PC-3 (cell line): ENCODE data around the gene SSTR4. TPM values are rescaled to one million over a fixed set of nuclear protein-coding genes. Genes with fewer than 3 reads are reported as not detected.

Source experiments
- ATAC-seq: fragments of 200-7000 bp; cut with Tn5 transposase; 2 replicates; pipeline ENCODE4 v1.9.1; 2020; ENCODE audit warnings: mild to moderate bottlenecking, moderate library complexity
- BruUV-seq: library from RNA; stranded (reverse); fragments of 400-500 nt; replicated peaks from 2 replicates; lab custom pipeline; 2021; lab: Mats Ljungman, UMichigan
- CTCF ChIA-PET: fragments of 300-600 bp; sonication (Branson Sonifier 250); formaldehyde crosslinking; loops from one replicate; lab custom pipeline; 2022; ENCODE audit warnings: antibody characterized with exemption; lab: Charles Lee
- POLR2A ChIA-PET: fragments of 300-600 bp; sonication (Branson Sonifier 250); formaldehyde crosslinking; loops from one replicate; lab custom pipeline; 2022; ENCODE audit warnings: antibody characterized with exemption; ENCODE audit not compliant: unreplicated experiment; lab: Charles Lee
- DNase-seq: peaks from one replicate; pipeline ENCODE4 v3.0.0-alpha.2; 2015
- H2AFZ ChIP-seq: fragments of 300-600 bp; sonication (generic); 2 replicates; pipeline ENCODE4 v1.6.0; 2016; ENCODE audit warnings: antibody characterized with exemption, low read length
- H3F3A ChIP-seq: fragments of 300-600 bp; sonication (generic); one replicate; pipeline ENCODE4 v1.6.0; 2017; ENCODE audit warnings: antibody characterized with exemption, low read length, control low read depth, mild to moderate bottlenecking; ENCODE audit not compliant: unreplicated experiment
- H3K27ac ChIP-seq: fragments of 300-600 bp; sonication (generic); 2 replicates; pipeline ENCODE4 v1.5.1; 2016; ENCODE audit warnings: mild to moderate bottlenecking, low read length
- H3K27me3 ChIP-seq: fragments of 300-600 bp; sonication (generic); 2 replicates; pipeline ENCODE4 v1.6.1; 2016; ENCODE audit warnings: low read length, mixed read lengths
- H3K36me3 ChIP-seq: fragments of 300-600 bp; sonication (generic); 2 replicates; pipeline ENCODE4 v1.6.1; 2016; ENCODE audit warnings: low read depth, mixed run types, low read length, mixed read lengths
- H3K4me1 ChIP-seq: fragments of 300-600 bp; sonication (generic); 2 replicates; pipeline ENCODE4 v1.5.1; 2016; ENCODE audit warnings: low read length; ENCODE audit not compliant: insufficient read depth
- H3K4me2 ChIP-seq: fragments of 300-600 bp; sonication (generic); 2 replicates; pipeline ENCODE4 v1.6.0; 2016; ENCODE audit warnings: low read length
- H3K4me3 ChIP-seq: fragments of 300-600 bp; sonication (generic); 2 replicates; pipeline ENCODE4 v1.5.1; 2016; ENCODE audit warnings: mild to moderate bottlenecking, low read length, mixed read lengths
- H3K79me2 ChIP-seq: fragments of 300-600 bp; sonication (generic); 2 replicates; pipeline ENCODE4 v1.6.1; 2017; ENCODE audit warnings: low read length, mixed read lengths
- H3K9ac ChIP-seq: fragments of 300-600 bp; sonication (generic); 2 replicates; pipeline ENCODE4 v1.6.0; 2016; ENCODE audit warnings: mild to moderate bottlenecking, low read length
- H3K9me2 ChIP-seq: fragments of 300-600 bp; sonication (generic); replicated peaks from 2 replicates; pipeline ENCODE4 v1.6.1; 2016; ENCODE audit warnings: mixed run types, low read length, mixed read lengths
- H3K9me3 ChIP-seq: fragments of 300-600 bp; sonication (generic); 2 replicates; pipeline ENCODE4 v1.6.1; 2016; ENCODE audit warnings: low read length, mixed read lengths
- H4K20me1 ChIP-seq: fragments of 300-600 bp; sonication (generic); 2 replicates; pipeline ENCODE4 v1.6.1; 2016; ENCODE audit warnings: low read length, mixed read lengths
- EZH2 ChIP-seq: fragments of 300-600 bp; sonication (generic); IDR thresholded peaks from one replicate; pipeline ENCODE4 v1.6.1; 2017; ENCODE audit warnings: antibody characterized with exemption, mild to moderate bottlenecking, low read length; ENCODE audit not compliant: unreplicated experiment
- EZH2phosphoT487 ChIP-seq: fragments of 300-600 bp; sonication (generic); IDR thresholded peaks from 2 replicates; pipeline ENCODE4 v1.6.1; 2018; ENCODE audit warnings: mild to moderate bottlenecking, antibody characterized with exemption, low read length, borderline replicate concordance
- intact Hi-C: fragments of 100-400 bp; cut with micrococcal nuclease; formaldehyde crosslinking; loops from 2 replicates; pipeline ENCODE4 v1.9.0; 2023
- total RNA-seq: library from RNA; depleted of rRNA; stranded (reverse); fragments of >200 nt; gene quantifications from 2 replicates; pipeline ENCODE4 v1.2.3, GENCODE V29; 2014
- TF ChIP-seq, protein P1 (sequence below): fragments of 300-600 bp; sonication (generic); conservative IDR thresholded peaks from 2 replicates; pipeline ENCODE4 v1.5.1; 2017; ENCODE audit warnings: antibody characterized with exemption, low read depth, mild to moderate bottlenecking, low read length

SSTR4 gene
- total RNA-seq, 1 experiment from 2014 or later: not detected

- DNase-seq: no peak
- Histone ChIP-seq H3K4me1 (no peaks in the 10 kb centered on the region), H3K4me2 (no peak overlapping the region), H3K79me2 (no peaks in the 10 kb centered on the region), H3K9ac (no peak overlapping the region), H3K4me3 (no peak overlapping the region), H4K20me1 (no peaks in the 10 kb centered on the region), H3K36me3 (no peaks in the 10 kb centered on the region), H3K27me3 (no peaks in the 10 kb centered on the region), H3K9me2 (no peaks in the 10 kb centered on the region), H3K27ac (no peak overlapping the region), H3F3A (no peaks in the 10 kb centered on the region), H2AFZ (no peak overlapping the region), H3K9me3 (0 out of 2 replicates have a peak, but pooled peaks cover 8% of the 10 kb centered on the region)
- TF ChIP-seq, protein P1, sequence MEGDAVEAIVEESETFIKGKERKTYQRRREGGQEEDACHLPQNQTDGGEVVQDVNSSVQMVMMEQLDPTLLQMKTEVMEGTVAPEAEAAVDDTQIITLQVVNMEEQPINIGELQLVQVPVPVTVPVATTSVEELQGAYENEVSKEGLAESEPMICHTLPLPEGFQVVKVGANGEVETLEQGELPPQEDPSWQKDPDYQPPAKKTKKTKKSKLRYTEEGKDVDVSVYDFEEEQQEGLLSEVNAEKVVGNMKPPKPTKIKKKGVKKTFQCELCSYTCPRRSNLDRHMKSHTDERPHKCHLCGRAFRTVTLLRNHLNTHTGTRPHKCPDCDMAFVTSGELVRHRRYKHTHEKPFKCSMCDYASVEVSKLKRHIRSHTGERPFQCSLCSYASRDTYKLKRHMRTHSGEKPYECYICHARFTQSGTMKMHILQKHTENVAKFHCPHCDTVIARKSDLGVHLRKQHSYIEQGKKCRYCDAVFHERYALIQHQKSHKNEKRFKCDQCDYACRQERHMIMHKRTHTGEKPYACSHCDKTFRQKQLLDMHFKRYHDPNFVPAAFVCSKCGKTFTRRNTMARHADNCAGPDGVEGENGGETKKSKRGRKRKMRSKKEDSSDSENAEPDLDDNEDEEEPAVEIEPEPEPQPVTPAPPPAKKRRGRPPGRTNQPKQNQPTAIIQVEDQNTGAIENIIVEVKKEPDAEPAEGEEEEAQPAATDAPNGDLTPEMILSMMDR: no peak
- no peak for TF ChIP-seq EZH2phosphoT487
- no peak for TF ChIP-seq EZH2
- ChIA-PET POLR2A (no interaction called here), CTCF (no interaction called here)
- intact Hi-C loops: no loop called here
- BruUV-seq: no TSS peak
- no peak for ATAC-seq
Observed at GRCh38 chr20:22993823-22994222, 41.3 kb upstream of the SSTR4 start.

DNA sequence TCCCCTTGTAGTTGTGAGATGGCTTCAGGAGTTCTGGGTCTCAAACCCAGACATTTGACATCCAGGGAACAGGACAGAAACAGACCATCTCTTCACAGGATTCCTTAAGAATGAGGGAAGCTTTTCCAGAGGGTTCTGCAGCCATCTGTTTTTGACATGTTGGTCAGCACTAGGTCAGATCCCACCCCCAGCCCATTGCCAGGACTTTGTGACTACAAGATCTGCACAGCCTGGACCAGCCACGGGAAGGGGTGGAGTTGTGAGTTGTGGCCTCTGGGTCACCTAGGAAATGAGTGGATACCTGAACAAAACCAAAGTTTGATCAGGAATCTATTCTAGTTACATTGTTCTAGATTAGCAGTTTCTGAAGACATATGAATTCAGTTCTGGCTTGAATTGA, 39.2 kb upstream of the SSTR4 start:
- no peak overlapping the region for H3K9ac ChIP-seq
- H4K20me1 ChIP-seq: 0 out of 2 replicates have a peak, but pooled peaks cover 4% of the 10 kb centered on the region
- H3K27me3 ChIP-seq: no peaks in the 10 kb centered on the region
- intact Hi-C loops: no loop called here
- no peaks in the 10 kb centered on the region for H3K79me2 ChIP-seq
- no peak overlapping the region for H3K4me3 ChIP-seq
- no peak for ATAC-seq
- H3F3A ChIP-seq: no peaks in the 10 kb centered on the region
- CTCF ChIA-PET: no interaction called here
- no peak overlapping the region for H3K27ac ChIP-seq
- no peak overlapping the region for H2AFZ ChIP-seq
- DNase-seq: no peak
- H3K9me2 ChIP-seq: no peaks in the 10 kb centered on the region
- H3K9me3 ChIP-seq: 0 out of 2 replicates have a peak, but pooled peaks cover 8% of the 10 kb centered on the region
- TF ChIP-seq EZH2 (no peak), EZH2phosphoT487 (no peak)
- TF ChIP-seq, protein P1: no peak
- no peak overlapping the region for H3K4me2 ChIP-seq
- POLR2A ChIA-PET: no interaction called here
- BruUV-seq: no TSS peak
- H3K4me1 ChIP-seq: peaks cover 14% of the 10 kb centered on the region
- H3K36me3 ChIP-seq: no peaks in the 10 kb centered on the region

GRCh38 chr20:22998476-22998875, 36.6 kb upstream of the SSTR4 start:
- ATAC-seq (no peak), DNase-seq (no peak)
- no peak for TF ChIP-seq EZH2
- TF ChIP-seq, protein P1: no peak
- no peak for TF ChIP-seq EZH2phosphoT487
- Histone ChIP-seq H3F3A (no peaks in the 10 kb centered on the region), H3K9ac (no peak overlapping the region), H3K9me2 (no peaks in the 10 kb centered on the region), H2AFZ (no peak overlapping the region), H3K27ac (no peak overlapping the region), H3K9me3 (0 out of 2 replicates have a peak, but pooled peaks cover 8% of the 10 kb centered on the region), H3K79me2 (no peaks in the 10 kb centered on the region), H3K4me2 (no peak overlapping the region), H3K27me3 (no peaks in the 10 kb centered on the region), H3K4me3 (no peak overlapping the region), H3K4me1 (peaks cover 14% of the 10 kb centered on the region), H3K36me3 (no peaks in the 10 kb centered on the region), H4K20me1 (0 out of 2 replicates have a peak, but pooled peaks cover 4% of the 10 kb centered on the region)
- BruUV-seq: no TSS peak
- POLR2A ChIA-PET: no interaction called here
- intact Hi-C loops: no loop called here
- CTCF ChIA-PET: no interaction called here
